PFSK-1 (cell line): ENCODE measurements around the gene RAD51B.

Source experiments
- FOXP2 ChIP-seq: optimal IDR thresholded peaks from 2 replicates; pipeline ENCODE3; 2011; ENCODE audit warnings: borderline replicate concordance, control low read depth, inconsistent platforms; ENCODE audit not compliant: insufficient read depth; ENCODE audit errors: extremely low read length, extremely low read depth
- POLR2AphosphoS5 ChIP-seq: IDR thresholded peaks from 2 replicates; pipeline ENCODE4 v1.6.1; 2012; ENCODE audit warnings: low read depth, mild to moderate bottlenecking, control low read depth, low read length, moderate library complexity
- REST ChIP-seq, 2 experiments: IDR thresholded peaks; 2 replicates each; pipeline versions ENCODE4 v1.6.1 to v1.8.0; 2011 to 2012; ENCODE audit warnings: low read depth in 2 of 2, low read length in 2 of 2, control low read depth in 1 of 2, inconsistent platforms in 1 of 2, mild to moderate bottlenecking in 1 of 2, moderate library complexity in 1 of 2; ENCODE audit not compliant: insufficient read depth in 1 of 2
- SIN3A ChIP-seq: IDR thresholded peaks from 2 replicates; pipeline ENCODE4 v1.6.1; 2012; ENCODE audit warnings: mild to moderate bottlenecking, low read length, moderate library complexity, borderline replicate concordance; ENCODE audit not compliant: insufficient read depth
- TAF1 ChIP-seq: IDR thresholded peaks from 2 replicates; pipeline ENCODE4 v1.6.1; 2012; ENCODE audit warnings: low read length, control low read depth, borderline replicate concordance; ENCODE audit not compliant: insufficient read depth

GRCh38 chr14:68628605-68629310 is 809.2 kb downstream of the RAD51B start:
- no peak for TF ChIP-seq POLR2AphosphoS5
- TF ChIP-seq REST (IDR thresholded peaks at IDR 0.05; ENCODE audit: insufficient read depth in 1 of 2, low read depth in 2 of 2, low read length in 2 of 2): no peak
- no peak for TF ChIP-seq SIN3A
- TF ChIP-seq TAF1: no peak
- TF ChIP-seq FOXP2: no peak
